Right lobe of liver (tissue), 4 donors: ENCODE data around the gene SLC25A51.

Experiments used
- CTCF ChIP-seq, 4 donors: fragments of 200-600 bp in 3 of 4; fragments of 450-650 bp in 1 of 4; IDR thresholded peaks; one replicate each; pipeline versions ENCODE4 v1.5.1 to v1.8.0; 2016 to 2022; ENCODE audit warnings: antibody characterized with exemption in 4 of 4, mild to moderate bottlenecking in 2 of 4
- POLR2A ChIP-seq: fragments of 450-650 bp; IDR thresholded peaks from one replicate; pipeline ENCODE4 v1.6.1; 2017; ENCODE audit warnings: antibody characterized with exemption, mild to moderate bottlenecking
- donor health status: DM: no; HTN: no; CAD: no.
- donor health status: DM: no; HTN: no; CAD: no.
- donor health status: DM: no; HTN: yes; CAD: no.

GRCh38 chr9:37941253-37941652, 37.3 kb upstream of the SLC25A51 start:
- TF ChIP-seq CTCF (IDR thresholded peaks at IDR 0.05) (no peak), POLR2A (no peak)
